Vagina (tissue), 2 donors: ENCODE measurements around the gene CHMP4B.

Experiments
- POLR2A ChIP-seq, 2 donors: fragments of 450-650 bp; IDR thresholded peaks; one replicate each; pipeline ENCODE4 v1.6.1; 2017; ENCODE audit warnings: antibody characterized with exemption in 2 of 2, mild to moderate bottlenecking in 2 of 2, moderate library complexity in 2 of 2
- POLR2AphosphoS5 ChIP-seq, 2 donors: sonication (generic); formaldehyde crosslinking; IDR thresholded peaks; one replicate each; pipeline ENCODE4 v1.9.0; 2017; ENCODE audit warnings: antibody characterized with exemption in 2 of 2, mild to moderate bottlenecking in 2 of 2, low read depth in 1 of 2; ENCODE audit not compliant: insufficient read depth in 1 of 2

DNA sequence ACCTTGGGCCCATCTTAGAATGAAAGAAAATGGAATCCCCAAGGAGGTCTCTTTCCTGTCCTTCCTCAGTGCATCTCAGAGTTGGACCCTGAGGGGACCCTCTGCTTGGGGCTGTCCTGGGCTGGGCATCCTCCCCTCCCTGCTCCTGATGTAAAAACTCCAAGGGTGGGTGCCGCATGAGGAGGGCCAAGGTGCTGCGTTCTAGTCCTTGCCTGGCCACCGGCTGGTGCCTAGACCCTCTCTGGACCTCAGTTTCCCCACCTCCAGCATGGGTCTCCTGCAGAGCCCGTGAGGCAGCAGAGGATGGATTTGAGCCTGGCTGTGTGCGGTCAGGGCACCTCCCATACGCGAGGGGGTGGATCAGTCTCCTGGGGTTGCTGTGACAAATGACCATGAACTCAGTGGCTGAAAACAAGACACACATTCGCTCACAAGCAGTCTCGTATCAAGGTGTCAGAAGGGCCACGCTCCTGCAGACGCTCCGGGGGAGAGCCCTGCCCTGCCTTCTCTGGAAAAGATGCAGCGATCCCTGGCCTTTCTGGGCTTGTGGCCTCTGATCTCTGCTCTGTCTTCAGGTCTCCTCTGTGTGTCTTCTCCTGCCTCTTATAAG is 54.7 kb downstream of the CHMP4B start:
- TF ChIP-seq POLR2AphosphoS5 (IDR thresholded peaks at IDR 0.05; ENCODE audit: insufficient read depth in 1 of 2, low read depth in 1 of 2) (no peak), POLR2A (IDR thresholded peaks at IDR 0.05) (no peak)
